Astrocyte (in vitro differentiated cells and primary cell): ENCODE results near the gene KLRK1. TPM values are rescaled to one million over a fixed set of nuclear protein-coding genes. Genes with fewer than 3 reads are reported as not detected.
A peak's percentile ranks its signal among the peaks of the same experiment; 100 is the strongest.
"Not testable (repeated sequence)": the region's sequence is repeated elsewhere in the genome, so short reads cannot be mapped to it uniquely, and the experiment has no call there.

Experiments
- DNase-seq: peaks from one replicate; pipeline ENCODE4 v3.0.0-alpha.2; 2010; ENCODE audit warnings: low read depth
- FAIRE-seq: peaks from 2 replicates; lab custom pipeline; 2011; peaks lifted over from hg19 to GRCh38; lab: Jason Lieb, UNC
- H2AFZ ChIP-seq: 2 replicates; pipeline ENCODE4 v1.6.0; 2012; ENCODE audit warnings: low read depth, low read length, inconsistent platforms
- H3K27ac ChIP-seq: 2 replicates; pipeline ENCODE4 v1.5.1; 2011; ENCODE audit warnings: low read depth, low read length, inconsistent platforms
- H3K27me3 ChIP-seq: 2 replicates; pipeline ENCODE4 v1.6.0; 2011; ENCODE audit warnings: low read length, inconsistent platforms; ENCODE audit not compliant: insufficient read depth
- H3K36me3 ChIP-seq: 2 replicates; pipeline ENCODE4 v1.5.1; 2011; ENCODE audit warnings: low read length, inconsistent platforms; ENCODE audit not compliant: insufficient read depth
- H3K4me1 ChIP-seq: 2 replicates; pipeline ENCODE4 v1.5.1; 2011; ENCODE audit warnings: low read length, inconsistent platforms; ENCODE audit not compliant: insufficient read depth
- H3K4me2 ChIP-seq: 2 replicates; pipeline ENCODE4 v1.6.0; 2012; ENCODE audit warnings: low read length, inconsistent platforms
- H3K4me3 ChIP-seq: 2 replicates; pipeline ENCODE4 v1.5.1; 2011; ENCODE audit warnings: low read depth, mild to moderate bottlenecking, low read length, inconsistent platforms; ENCODE audit not compliant: insufficient read depth
- H3K79me2 ChIP-seq: 2 replicates; pipeline ENCODE4 v1.6.0; 2012; ENCODE audit warnings: mild to moderate bottlenecking, low read length, inconsistent platforms; ENCODE audit not compliant: insufficient read depth
- H3K9ac ChIP-seq: 2 replicates; pipeline ENCODE4 v1.6.0; 2012; ENCODE audit warnings: mild to moderate bottlenecking, low read length, inconsistent platforms
- H3K9me3 ChIP-seq: 2 replicates; pipeline ENCODE4 v1.5.1; 2012; ENCODE audit warnings: low read depth, mild to moderate bottlenecking, low read length, inconsistent platforms; ENCODE audit not compliant: insufficient read depth
- H4K20me1 ChIP-seq: 2 replicates; pipeline ENCODE4 v1.6.0; 2012; ENCODE audit warnings: low read length, inconsistent platforms; ENCODE audit not compliant: insufficient read depth
- H3K27ac Mint-ChIP-seq: one replicate; pipeline ENCODE4 v1.8.0; 2021; ENCODE audit warnings: mild to moderate bottlenecking, mixed read lengths; ENCODE audit not compliant: unreplicated experiment
- H3K27me3 Mint-ChIP-seq: one replicate; pipeline ENCODE4 v1.8.0; 2021; ENCODE audit warnings: low read depth, mixed read lengths; ENCODE audit not compliant: unreplicated experiment
- H3K36me3 Mint-ChIP-seq: one replicate; pipeline ENCODE4 v1.8.0; 2021; ENCODE audit warnings: low read depth, mixed read lengths; ENCODE audit not compliant: unreplicated experiment
- H3K4me1 Mint-ChIP-seq: one replicate; pipeline ENCODE4 v1.8.0; 2021; ENCODE audit warnings: low read depth, mixed read lengths; ENCODE audit not compliant: unreplicated experiment
- H3K4me3 Mint-ChIP-seq: one replicate; pipeline ENCODE4 v1.8.0; 2021; ENCODE audit warnings: mild to moderate bottlenecking, moderate library complexity, mixed read lengths; ENCODE audit not compliant: unreplicated experiment
- H3K9me3 Mint-ChIP-seq: one replicate; pipeline ENCODE4 v1.8.0; 2021; ENCODE audit warnings: mild to moderate bottlenecking, mixed read lengths; ENCODE audit not compliant: unreplicated experiment
- EZH2 ChIP-seq: IDR thresholded peaks from 2 replicates; pipeline ENCODE4 v1.6.1; 2012; ENCODE audit warnings: mild to moderate bottlenecking, low read length, inconsistent platforms; ENCODE audit not compliant: insufficient read depth
- total RNA-seq: library from RNA; stranded (reverse); gene quantifications from 2 replicates; pipeline ENCODE4 v1.2.1, GENCODE V29; 2021
- TF ChIP-seq, protein P1 (sequence below): IDR thresholded peaks from 2 replicates; pipeline ENCODE4 v1.5.1; 2011; ENCODE audit warnings: low read depth, mild to moderate bottlenecking, inconsistent platforms, low read length, moderate library complexity; ENCODE audit not compliant: insufficient read depth

Gene KLRK1
- total RNA-seq, 1 donor from 2014 or later = 0.73 TPM

DNA sequence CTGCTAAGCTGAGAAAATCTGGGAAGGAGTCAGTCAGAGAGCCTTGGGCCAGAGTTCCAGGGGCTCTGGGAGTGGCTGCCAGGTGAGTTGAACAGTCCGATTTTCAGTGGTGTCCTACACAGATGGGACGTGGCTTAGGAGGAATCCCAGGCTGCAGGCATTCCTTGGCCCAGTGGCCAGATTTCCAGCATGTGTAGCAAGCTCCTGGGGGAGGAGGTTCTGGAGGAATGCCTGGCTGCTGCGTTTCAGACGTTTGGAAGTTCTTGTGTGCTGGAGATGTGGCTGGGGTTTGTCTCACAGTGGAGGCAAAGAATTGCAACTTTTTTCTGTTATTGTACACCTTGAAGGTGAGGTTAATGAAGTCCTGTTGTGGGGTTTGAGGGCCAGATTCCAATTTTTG lies 53.6 kb downstream of the KLRK1 start:
- not testable (repeated sequence) for H3K27me3 ChIP-seq, H3K36me3 Mint-ChIP-seq, FAIRE-seq, H3K4me2 ChIP-seq, H3K27me3 Mint-ChIP-seq, H3K27ac ChIP-seq, H3K4me3 ChIP-seq, DNase-seq, H3K9ac ChIP-seq, H2AFZ ChIP-seq, H3K4me3 Mint-ChIP-seq, H3K9me3 Mint-ChIP-seq, H3K4me1 ChIP-seq, H3K9me3 ChIP-seq, H4K20me1 ChIP-seq, H3K79me2 ChIP-seq, H3K36me3 ChIP-seq
- peak overlapping the region; percentile 53 for H3K27ac Mint-ChIP-seq
- H3K4me1 Mint-ChIP-seq = peaks cover 31% of the 10 kb centered on the region

DNA sequence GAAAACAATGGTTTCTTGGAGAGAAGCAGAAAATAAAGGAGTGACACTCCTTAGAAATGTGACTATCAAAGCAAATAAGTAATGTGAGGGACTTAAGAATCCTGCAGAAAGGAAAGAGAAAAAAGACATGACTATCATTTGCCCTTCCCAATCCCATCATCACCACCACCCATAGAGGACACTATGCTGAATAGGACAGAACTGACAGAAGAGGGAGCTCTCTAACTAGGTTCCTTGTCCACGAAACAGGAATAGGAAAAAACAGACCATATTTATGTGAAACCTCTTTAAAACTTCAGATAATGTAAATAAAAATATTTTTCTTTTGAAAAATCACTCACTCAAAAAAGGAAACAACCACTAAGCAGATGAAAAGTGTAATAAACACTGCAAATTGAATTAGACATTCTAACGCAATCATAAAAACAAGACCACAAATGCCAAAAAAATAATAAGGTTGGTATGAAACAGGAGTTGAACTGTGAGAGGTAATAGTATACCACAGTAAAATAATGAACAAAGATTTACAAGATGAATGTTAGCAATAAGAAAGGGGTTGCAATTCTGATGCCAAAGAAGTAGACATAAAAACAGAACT lies 58.1 kb downstream of the KLRK1 start:
- Mint-ChIP-seq H3K27ac (no peak overlapping the region), H3K36me3 (no peaks in the 10 kb centered on the region), H3K27me3 (no peaks in the 10 kb centered on the region), H3K4me3 (no peak overlapping the region), H3K9me3 (peaks cover 4% of the 10 kb centered on the region), H3K4me1 (peaks cover 6% of the 10 kb centered on the region)
- DNase-seq (peak; percentile 33), FAIRE-seq (peak; percentile 41)
- TF ChIP-seq EZH2 = no peak
- TF ChIP-seq, protein P1, sequence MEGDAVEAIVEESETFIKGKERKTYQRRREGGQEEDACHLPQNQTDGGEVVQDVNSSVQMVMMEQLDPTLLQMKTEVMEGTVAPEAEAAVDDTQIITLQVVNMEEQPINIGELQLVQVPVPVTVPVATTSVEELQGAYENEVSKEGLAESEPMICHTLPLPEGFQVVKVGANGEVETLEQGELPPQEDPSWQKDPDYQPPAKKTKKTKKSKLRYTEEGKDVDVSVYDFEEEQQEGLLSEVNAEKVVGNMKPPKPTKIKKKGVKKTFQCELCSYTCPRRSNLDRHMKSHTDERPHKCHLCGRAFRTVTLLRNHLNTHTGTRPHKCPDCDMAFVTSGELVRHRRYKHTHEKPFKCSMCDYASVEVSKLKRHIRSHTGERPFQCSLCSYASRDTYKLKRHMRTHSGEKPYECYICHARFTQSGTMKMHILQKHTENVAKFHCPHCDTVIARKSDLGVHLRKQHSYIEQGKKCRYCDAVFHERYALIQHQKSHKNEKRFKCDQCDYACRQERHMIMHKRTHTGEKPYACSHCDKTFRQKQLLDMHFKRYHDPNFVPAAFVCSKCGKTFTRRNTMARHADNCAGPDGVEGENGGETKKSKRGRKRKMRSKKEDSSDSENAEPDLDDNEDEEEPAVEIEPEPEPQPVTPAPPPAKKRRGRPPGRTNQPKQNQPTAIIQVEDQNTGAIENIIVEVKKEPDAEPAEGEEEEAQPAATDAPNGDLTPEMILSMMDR = peak; percentile 74
- Histone ChIP-seq H3K79me2 (no peaks in the 10 kb centered on the region), H3K4me2 (no peak overlapping the region), H3K4me3 (no peak overlapping the region), H3K36me3 (no peaks in the 10 kb centered on the region), H3K9me3 (no peaks in the 10 kb centered on the region), H3K27ac (no peak overlapping the region), H4K20me1 (no peaks in the 10 kb centered on the region), H3K27me3 (no peaks in the 10 kb centered on the region), H3K4me1 (no peaks in the 10 kb centered on the region), H2AFZ (no peak overlapping the region), H3K9ac (no peak overlapping the region)

DNA sequence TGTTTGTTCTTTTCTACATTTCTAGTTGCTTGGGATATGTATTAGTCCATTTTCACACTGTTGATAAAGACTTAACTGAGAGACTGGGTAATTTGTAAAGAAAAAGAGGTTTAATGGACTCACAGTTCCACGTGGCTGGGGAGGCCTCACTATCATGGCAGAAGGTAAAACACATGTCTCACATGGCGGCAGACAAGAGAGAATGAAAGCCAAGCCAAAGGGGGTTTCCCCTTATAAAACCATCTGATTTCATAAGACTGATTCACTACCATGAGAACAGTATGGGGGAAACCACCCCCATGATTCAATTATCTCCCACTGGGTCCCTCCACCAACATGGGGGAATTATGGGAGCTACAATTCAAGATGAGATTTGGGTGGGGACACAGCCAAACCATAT lies 61.1 kb downstream of the KLRK1 start:
- H3K4me1 Mint-ChIP-seq, H3K36me3 ChIP-seq, H3K4me1 ChIP-seq, H3K4me3 Mint-ChIP-seq, DNase-seq, H2AFZ ChIP-seq, H3K9ac ChIP-seq, H3K27me3 ChIP-seq, H3K36me3 Mint-ChIP-seq, H3K9me3 ChIP-seq, H4K20me1 ChIP-seq, H3K27ac Mint-ChIP-seq, H3K79me2 ChIP-seq, H3K4me3 ChIP-seq, FAIRE-seq, H3K27ac ChIP-seq, H3K4me2 ChIP-seq, H3K27me3 Mint-ChIP-seq: not testable (repeated sequence)
- peaks cover 11% of the 10 kb centered on the region for H3K9me3 Mint-ChIP-seq

Other genes with a start within 250 kb of the KLRK1 start
- gene OLR1, start 217.9 kb downstream of the KLRK1 start, total RNA-seq = 0.96 and 0.98 TPM in 2 replicates
- gene TMEM52B, start 211.0 kb downstream of the KLRK1 start, total RNA-seq = 0.45 TPM in 1 of 2 replicates, not detected in the other
- gene GABARAPL1, start 177.2 kb downstream of the KLRK1 start, total RNA-seq = 108 and 119 TPM in 2 replicates
- gene KLRD1, start 82.2 kb downstream of the KLRK1 start, total RNA-seq = 0.45 and 0.91 TPM in 2 replicates
- gene KLRC4, start 19.7 kb upstream of the KLRK1 start, total RNA-seq = 0.53 and 0.70 TPM in 2 replicates
- gene KLRC3, start 30.6 kb upstream of the KLRK1 start, total RNA-seq = 0.94 and 1.2 TPM in 2 replicates
- 1.2 and 4.1 TPM in 2 replicates for gene KLRC2, start 46.0 kb upstream of the KLRK1 start, total RNA-seq
- gene KLRC1, start 63.3 kb upstream of the KLRK1 start, total RNA-seq = not detected in 2 replicates
- gene EIF2S3B, start 115.8 kb upstream of the KLRK1 start, total RNA-seq = 5.4 and 6.0 TPM in 2 replicates
- 30.5 and 36.3 TPM in 2 replicates for gene MAGOHB, start 223.6 kb upstream of the KLRK1 start, total RNA-seq